ENCODE results near the gene RNF144A. TPM values are rescaled to one million over a fixed set of nuclear protein-coding genes. Genes with fewer than 3 reads are reported as not detected.

RNF144A gene
- total RNA-seq, 1 experiment from 2014 or later = 10.6 TPM

DNA sequence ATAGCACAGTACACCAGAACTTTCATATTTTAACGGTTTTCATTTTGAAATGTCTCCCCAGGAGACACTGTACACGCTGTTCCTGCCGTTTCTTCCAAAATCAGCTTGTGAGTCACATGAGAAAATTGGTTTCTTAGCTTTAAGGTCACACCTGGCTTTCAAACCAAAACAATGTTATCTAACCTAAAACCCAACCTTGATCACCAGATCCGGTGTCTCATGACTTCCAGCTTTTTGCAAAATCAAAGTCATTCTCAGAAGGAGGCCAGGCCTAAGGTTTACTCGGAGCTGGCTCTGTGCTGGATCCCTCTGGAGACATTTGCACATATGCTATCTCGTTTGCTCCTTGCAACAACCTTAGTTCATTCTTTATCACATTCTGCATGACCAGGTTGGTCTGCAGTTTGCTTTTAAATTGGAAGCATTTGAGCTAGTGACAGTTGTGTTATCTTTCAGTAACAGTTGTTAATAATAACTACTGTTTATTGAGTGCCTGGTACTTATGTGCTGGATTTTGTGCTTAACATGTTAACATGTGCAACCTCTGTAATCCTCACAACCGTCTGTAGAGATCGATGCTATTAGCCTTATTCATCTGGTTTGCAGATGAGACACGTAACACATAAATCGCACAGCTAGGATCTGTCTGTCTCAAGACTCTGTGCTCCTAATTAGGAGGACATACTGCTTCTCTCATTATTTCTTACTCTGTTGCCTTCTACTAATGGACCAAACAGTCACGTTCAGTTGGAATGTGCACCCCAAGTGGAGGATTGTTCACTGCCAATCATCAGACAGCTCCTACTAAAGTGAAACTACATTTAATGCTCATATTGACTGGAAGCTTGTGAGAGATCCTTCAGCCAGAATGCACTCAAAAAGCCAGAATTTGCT lies 105.5 kb downstream of the RNF144A start:
- Histone ChIP-seq H3K4me2 (ENCODE audit: insufficient read depth, insufficient read length, low read length) (no peak overlapping the region), H3K4ac (ENCODE audit: low read depth, low read length) (no peak overlapping the region), H2BK5ac (ENCODE audit: insufficient read length, low read length) (no peak overlapping the region), H2BK20ac (ENCODE audit: low read depth, low read length, poor library complexity, severe bottlenecking) (no peak overlapping the region), H2BK15ac (ENCODE audit: low read depth, low read length) (no peak overlapping the region), H3K79me1 (ENCODE audit: insufficient read depth, low read depth, low read length, poor library complexity, severe bottlenecking) (no peaks in the 10 kb centered on the region), H4K20me1 (ENCODE audit: control insufficient read depth, insufficient read depth, insufficient read length) (no peaks in the 10 kb centered on the region), H3K23me2 (ENCODE audit: insufficient read length, low read depth, low read length, poor library complexity, severe bottlenecking) (no peaks in the 10 kb centered on the region), H3K27ac (ENCODE audit: insufficient read length, low read depth, low read length) (no peak overlapping the region), H3K27me3 (ENCODE audit: insufficient read depth, low read length) (no peaks in the 10 kb centered on the region), H4K8ac (replicated peaks; ENCODE audit: insufficient read length, low read depth, low read length) (no peak overlapping the region), H3K18ac (ENCODE audit: insufficient read length, low read depth, low read length) (no peak overlapping the region), H2BK12ac (ENCODE audit: insufficient read length, low read depth, low read length) (no peak overlapping the region), H3K9ac (ENCODE audit: extremely low read depth, insufficient read length, low read length) (no peak overlapping the region), H2BK120ac (ENCODE audit: low read depth, low read length, poor library complexity, severe bottlenecking) (no peak overlapping the region), H3K56ac (ENCODE audit: insufficient read length, low read depth, low read length) (no peak overlapping the region), H2AFZ (ENCODE audit: low read length) (no peak overlapping the region), H3K79me2 (ENCODE audit: insufficient read depth, low read length) (no peaks in the 10 kb centered on the region), H3K4me1 (ENCODE audit: insufficient read depth, low read length) (no peaks in the 10 kb centered on the region), H3K9me3 (ENCODE audit: control insufficient read depth, low read depth, low read length) (no peaks in the 10 kb centered on the region), H4K91ac (ENCODE audit: insufficient read length, low read depth, low read length) (no peak overlapping the region), H3K14ac (ENCODE audit: insufficient read depth, low read length) (no peak overlapping the region), H4K5ac (ENCODE audit: insufficient read length, low read depth, low read length) (no peak overlapping the region), H3T11ph (ENCODE audit: low read length) (no peak overlapping the region), H3K23ac (ENCODE audit: insufficient read length, low read depth, low read length) (no peak overlapping the region), H2AK5ac (ENCODE audit: insufficient read length, low read length) (no peak overlapping the region)
- Mint-ChIP-seq H3K9me3 (no peaks in the 10 kb centered on the region), H3K27ac (no peak overlapping the region), H3K4me1 (peaks cover 7% of the 10 kb centered on the region in 2 experiments), H3K36me3 (ENCODE audit: insufficient read depth in 1 of 3, low read depth in 3 of 3) (peaks cover 8 to 14% (median 14%) of the 10 kb centered on the region in 3 experiments; a peak in 5 of 7 replicates), H3K27me3 (ENCODE audit: low read depth) (no peaks in the 10 kb centered on the region; the same call in 1 of the 2 replicates), H3K4me3 (no peak overlapping the region)
- WGBS (ENCODE audit: extremely low coverage, insufficient read length, low lambda C conversion rate) = no CpG with 5 or more reads among the region's 11 CpGs
- TF ChIP-seq, protein P1, sequence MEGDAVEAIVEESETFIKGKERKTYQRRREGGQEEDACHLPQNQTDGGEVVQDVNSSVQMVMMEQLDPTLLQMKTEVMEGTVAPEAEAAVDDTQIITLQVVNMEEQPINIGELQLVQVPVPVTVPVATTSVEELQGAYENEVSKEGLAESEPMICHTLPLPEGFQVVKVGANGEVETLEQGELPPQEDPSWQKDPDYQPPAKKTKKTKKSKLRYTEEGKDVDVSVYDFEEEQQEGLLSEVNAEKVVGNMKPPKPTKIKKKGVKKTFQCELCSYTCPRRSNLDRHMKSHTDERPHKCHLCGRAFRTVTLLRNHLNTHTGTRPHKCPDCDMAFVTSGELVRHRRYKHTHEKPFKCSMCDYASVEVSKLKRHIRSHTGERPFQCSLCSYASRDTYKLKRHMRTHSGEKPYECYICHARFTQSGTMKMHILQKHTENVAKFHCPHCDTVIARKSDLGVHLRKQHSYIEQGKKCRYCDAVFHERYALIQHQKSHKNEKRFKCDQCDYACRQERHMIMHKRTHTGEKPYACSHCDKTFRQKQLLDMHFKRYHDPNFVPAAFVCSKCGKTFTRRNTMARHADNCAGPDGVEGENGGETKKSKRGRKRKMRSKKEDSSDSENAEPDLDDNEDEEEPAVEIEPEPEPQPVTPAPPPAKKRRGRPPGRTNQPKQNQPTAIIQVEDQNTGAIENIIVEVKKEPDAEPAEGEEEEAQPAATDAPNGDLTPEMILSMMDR (conservative IDR thresholded peaks at IDR 0.05) = no peak
- DNase-seq = no peak

Data from H9 (cell line).